GM12801 (cell line): Measurements from ENCODE around the gene ECE2.

Experiments used
- TF ChIP-seq, protein P1 (sequence below): IDR thresholded peaks from one replicate; pipeline ENCODE4 v1.5.1; 2011; ENCODE audit warnings: control low read depth; ENCODE audit not compliant: insufficient read length; ENCODE audit errors: extremely low read depth

ECE2 gene

DNA sequence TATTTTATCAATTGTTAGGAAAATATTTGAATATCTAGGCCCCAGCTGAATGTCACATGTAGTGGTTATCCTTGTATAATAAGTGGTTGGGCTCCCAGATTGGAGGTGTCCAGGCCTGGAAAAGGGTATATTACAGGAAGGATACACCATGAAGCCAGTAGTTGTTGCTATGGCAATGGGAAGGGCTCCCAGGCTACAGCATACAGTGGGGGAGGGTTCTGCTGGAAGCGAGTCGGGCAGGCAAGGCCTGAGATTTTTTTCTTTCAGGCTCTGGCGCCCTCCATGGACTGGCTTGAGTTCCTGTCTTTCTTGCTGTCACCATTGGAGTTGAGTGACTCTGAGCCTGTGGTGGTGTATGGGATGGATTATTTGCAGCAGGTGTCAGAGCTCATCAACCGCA lies 8.9 kb downstream of the ECE2 start:
- TF ChIP-seq, protein P1, sequence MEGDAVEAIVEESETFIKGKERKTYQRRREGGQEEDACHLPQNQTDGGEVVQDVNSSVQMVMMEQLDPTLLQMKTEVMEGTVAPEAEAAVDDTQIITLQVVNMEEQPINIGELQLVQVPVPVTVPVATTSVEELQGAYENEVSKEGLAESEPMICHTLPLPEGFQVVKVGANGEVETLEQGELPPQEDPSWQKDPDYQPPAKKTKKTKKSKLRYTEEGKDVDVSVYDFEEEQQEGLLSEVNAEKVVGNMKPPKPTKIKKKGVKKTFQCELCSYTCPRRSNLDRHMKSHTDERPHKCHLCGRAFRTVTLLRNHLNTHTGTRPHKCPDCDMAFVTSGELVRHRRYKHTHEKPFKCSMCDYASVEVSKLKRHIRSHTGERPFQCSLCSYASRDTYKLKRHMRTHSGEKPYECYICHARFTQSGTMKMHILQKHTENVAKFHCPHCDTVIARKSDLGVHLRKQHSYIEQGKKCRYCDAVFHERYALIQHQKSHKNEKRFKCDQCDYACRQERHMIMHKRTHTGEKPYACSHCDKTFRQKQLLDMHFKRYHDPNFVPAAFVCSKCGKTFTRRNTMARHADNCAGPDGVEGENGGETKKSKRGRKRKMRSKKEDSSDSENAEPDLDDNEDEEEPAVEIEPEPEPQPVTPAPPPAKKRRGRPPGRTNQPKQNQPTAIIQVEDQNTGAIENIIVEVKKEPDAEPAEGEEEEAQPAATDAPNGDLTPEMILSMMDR, result no peak

DNA sequence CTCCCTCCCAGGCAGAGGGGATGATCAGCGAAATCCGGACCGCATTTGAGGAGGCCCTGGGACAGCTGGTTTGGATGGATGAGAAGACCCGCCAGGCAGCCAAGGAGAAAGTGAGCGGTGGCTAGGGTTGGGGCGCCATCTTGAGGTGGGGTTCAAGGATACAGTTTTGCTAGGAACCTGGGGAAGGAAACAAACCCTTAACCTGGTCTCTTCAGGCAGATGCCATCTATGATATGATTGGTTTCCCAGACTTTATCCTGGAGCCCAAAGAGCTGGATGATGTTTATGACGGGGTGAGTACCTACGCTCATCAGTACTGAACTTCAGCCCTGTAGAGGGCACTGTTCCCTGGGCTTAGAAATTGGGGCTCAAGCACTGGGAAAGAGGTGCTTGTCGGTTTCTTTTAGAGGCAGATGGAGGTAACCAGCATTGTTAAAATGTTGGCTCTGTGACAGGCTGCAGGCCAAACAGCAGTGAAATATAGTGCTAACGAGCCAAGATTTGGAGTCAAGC lies 13.7 kb downstream of the ECE2 start:
- TF ChIP-seq, protein P1, result no peak

DNA sequence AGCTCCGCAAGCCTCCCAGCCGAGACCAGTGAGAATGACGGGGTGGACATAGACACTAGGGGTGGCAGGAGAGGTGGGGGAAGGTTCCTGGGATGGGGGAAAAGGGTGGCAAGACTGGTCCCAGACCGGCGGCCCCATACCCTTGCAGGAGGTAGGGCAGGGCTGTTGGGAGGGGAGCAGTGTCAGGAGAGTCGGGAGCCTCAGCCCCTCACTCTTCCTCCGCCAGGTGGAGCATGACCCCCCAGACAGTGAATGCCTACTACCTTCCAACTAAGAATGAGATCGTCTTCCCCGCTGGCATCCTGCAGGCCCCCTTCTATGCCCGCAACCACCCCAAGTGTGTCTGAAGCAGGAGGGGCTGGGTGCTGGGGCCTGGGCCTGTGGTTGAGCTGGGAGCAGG lies 14.5 kb downstream of the ECE2 start:
- TF ChIP-seq, protein P1, result no peak

DNA sequence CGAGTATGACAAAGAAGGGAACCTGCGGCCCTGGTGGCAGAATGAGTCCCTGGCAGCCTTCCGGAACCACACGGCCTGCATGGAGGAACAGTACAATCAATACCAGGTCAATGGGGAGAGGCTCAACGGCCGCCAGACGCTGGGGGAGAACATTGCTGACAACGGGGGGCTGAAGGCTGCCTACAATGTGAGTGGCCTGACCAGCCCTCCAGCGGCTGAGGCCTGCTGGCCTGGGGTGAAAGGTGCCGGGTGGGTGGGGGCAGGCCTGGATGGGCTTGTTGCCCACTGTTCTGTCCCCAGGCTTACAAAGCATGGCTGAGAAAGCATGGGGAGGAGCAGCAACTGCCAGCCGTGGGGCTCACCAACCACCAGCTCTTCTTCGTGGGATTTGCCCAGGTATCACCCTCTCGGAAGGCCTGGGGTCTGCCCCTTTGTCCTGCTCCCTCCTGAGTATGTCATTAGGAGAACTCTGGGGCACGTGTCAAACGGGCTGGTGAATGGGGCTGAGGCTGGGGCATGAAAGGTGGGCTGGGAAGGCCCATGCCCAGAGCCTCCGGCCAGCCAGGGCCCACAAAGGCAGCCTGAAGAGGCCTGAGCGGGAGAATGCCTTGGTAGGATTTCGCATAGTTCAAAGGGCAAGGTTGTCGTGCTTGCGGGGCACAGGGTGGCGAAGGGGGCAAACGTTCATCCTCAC lies 15.4 kb downstream of the ECE2 start:
- TF ChIP-seq, protein P1, result no peak

DNA sequence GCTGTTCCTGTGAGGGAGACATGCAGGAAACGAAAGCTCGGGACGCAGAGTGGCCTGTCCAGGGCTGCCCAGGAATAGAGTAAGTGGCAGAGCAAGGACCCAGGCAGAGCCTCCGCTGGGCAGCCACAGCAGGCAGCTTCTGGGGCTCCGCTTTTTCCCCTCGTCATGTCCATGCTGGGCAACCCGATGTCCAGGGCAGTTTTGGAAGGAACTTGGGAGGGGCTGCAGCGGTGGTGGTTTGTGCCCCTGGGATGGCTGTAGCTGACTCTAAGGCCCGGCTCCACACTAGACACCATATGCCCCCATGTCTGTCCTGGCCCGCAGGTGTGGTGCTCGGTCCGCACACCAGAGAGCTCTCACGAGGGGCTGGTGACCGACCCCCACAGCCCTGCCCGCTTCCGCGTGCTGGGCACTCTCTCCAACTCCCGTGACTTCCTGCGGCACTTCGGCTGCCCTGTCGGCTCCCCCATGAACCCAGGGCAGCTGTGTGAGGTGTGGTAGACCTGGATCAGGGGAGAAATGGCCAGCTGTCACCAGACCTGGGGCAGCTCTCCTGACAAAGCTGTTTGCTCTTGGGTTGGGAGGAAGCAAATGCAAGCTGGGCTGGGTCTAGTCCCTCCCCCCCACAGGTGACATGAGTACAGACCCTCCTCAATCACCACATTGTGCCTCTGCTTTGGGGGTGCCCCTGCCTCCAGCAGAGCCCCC lies 16.1 kb downstream of the ECE2 start:
- TF ChIP-seq, protein P1, result no peak

GRCh38 chr3:184295771-184296170 lies 19.9 kb downstream of the ECE2 start:
- TF ChIP-seq, protein P1, result no peak

- TF ChIP-seq, protein P1, result no peak
Observed at GRCh38 chr3:184296616-184297015, 20.8 kb downstream of the ECE2 start.
